ENCODE results near the gene TIMM44. TPM values are rescaled to one million over a fixed set of nuclear protein-coding genes. Genes with fewer than 3 reads are reported as not detected.

Gene TIMM44
- total RNA-seq, 1 donor from 2014 or later: 80.7 TPM

- peaks cover 2% of the 10 kb centered on the region for H3K27me3 Mint-ChIP-seq (ENCODE audit: low read depth)
- TF ChIP-seq CTCF (IDR thresholded peaks at IDR 0.05; ENCODE audit: unreplicated experiment): no peak
- H3K4me3 Mint-ChIP-seq: no peak overlapping the region
- H3K9me3 Mint-ChIP-seq: no peaks in the 10 kb centered on the region
- H3K27ac Mint-ChIP-seq: no peak overlapping the region
- peaks cover 3% of the 10 kb centered on the region for H3K36me3 Mint-ChIP-seq
- DNase-seq (ENCODE audit: low spot score in 2 of 2, unreplicated experiment in 2 of 2): no peak
- peaks cover 16% of the 10 kb centered on the region for H3K4me1 Mint-ChIP-seq
These were observed 43.0 kb downstream of the TIMM44 start for GRCh38 chr19:7900401-7900870.

GRCh38 chr19:7899751-7900378 is 43.6 kb downstream of the TIMM44 start:
- Mint-ChIP-seq H3K36me3 (peaks cover 3% of the 10 kb centered on the region), H3K27ac (no peak overlapping the region), H3K9me3 (no peaks in the 10 kb centered on the region), H3K4me3 (no peak overlapping the region), H3K27me3 (ENCODE audit: low read depth) (peaks cover 2% of the 10 kb centered on the region), H3K4me1 (peaks cover 12% of the 10 kb centered on the region)
- TF ChIP-seq CTCF (IDR thresholded peaks at IDR 0.05; ENCODE audit: unreplicated experiment): no peak
- no peak for DNase-seq (ENCODE audit: low spot score in 2 of 2, unreplicated experiment in 2 of 2)

GRCh38 chr19:7898967-7899366 is 44.5 kb downstream of the TIMM44 start:
- H3K27ac Mint-ChIP-seq: no peak overlapping the region
- TF ChIP-seq CTCF (IDR thresholded peaks at IDR 0.05; ENCODE audit: unreplicated experiment): no peak
- peaks cover 3% of the 10 kb centered on the region for H3K36me3 Mint-ChIP-seq
- H3K27me3 Mint-ChIP-seq (ENCODE audit: low read depth): peaks cover 2% of the 10 kb centered on the region
- no peak overlapping the region for H3K4me3 Mint-ChIP-seq
- no peak for DNase-seq (ENCODE audit: low spot score in 2 of 2, unreplicated experiment in 2 of 2)
- no peaks in the 10 kb centered on the region for H3K9me3 Mint-ChIP-seq
- peaks cover 10% of the 10 kb centered on the region for H3K4me1 Mint-ChIP-seq

- no peak for DNase-seq (ENCODE audit: low spot score in 2 of 2, unreplicated experiment in 2 of 2)
- Mint-ChIP-seq H3K27me3 (ENCODE audit: low read depth) (no peaks in the 10 kb centered on the region), H3K4me1 (peaks cover 5% of the 10 kb centered on the region), H3K36me3 (peaks cover 3% of the 10 kb centered on the region), H3K27ac (no peak overlapping the region), H3K9me3 (no peaks in the 10 kb centered on the region), H3K4me3 (no peak overlapping the region)
- TF ChIP-seq CTCF (IDR thresholded peaks at IDR 0.05; ENCODE audit: unreplicated experiment): no peak
These were observed 46.2 kb downstream of the TIMM44 start for GRCh38 chr19:7897292-7897691.

GRCh38 chr19:7895565-7895964 is 47.9 kb downstream of the TIMM44 start:
- no peak overlapping the region for H3K27ac Mint-ChIP-seq
- H3K27me3 Mint-ChIP-seq (ENCODE audit: low read depth): no peaks in the 10 kb centered on the region
- DNase-seq (ENCODE audit: low spot score in 2 of 2, unreplicated experiment in 2 of 2): no peak
- H3K4me1 Mint-ChIP-seq: peaks cover 3% of the 10 kb centered on the region
- H3K9me3 Mint-ChIP-seq: no peaks in the 10 kb centered on the region
- no peak for TF ChIP-seq CTCF (IDR thresholded peaks at IDR 0.05; ENCODE audit: unreplicated experiment)
- peaks cover 3% of the 10 kb centered on the region for H3K36me3 Mint-ChIP-seq
- H3K4me3 Mint-ChIP-seq: no peak overlapping the region

Data from mesothelial cell of epicardium (in vitro differentiated cells).